SK-N-MC (cell line): ENCODE measurements around the gene RGS10.
A peak's percentile ranks its signal among the peaks of the same experiment; 100 is the strongest.

ENCODE experiments used
- DNase-seq: peaks from one replicate; pipeline ENCODE4 v3.0.0-alpha.2; 2011; ENCODE audit warnings: low read depth, low spot score
- H3K27ac ChIP-seq: fragments of 200-600 bp; sonication (generic); 2 replicates; pipeline ENCODE4 v1.5.1; 2016; ENCODE audit warnings: mixed run types
- H3K36me3 ChIP-seq: fragments of 200-600 bp; sonication (generic); 2 replicates; pipeline ENCODE4 v1.6.1; 2017; ENCODE audit warnings: antibody characterized with exemption, low read length, mixed read lengths; ENCODE audit not compliant: insufficient read depth
- H3K4me3 ChIP-seq: fragments of 200-600 bp; sonication (generic); 2 replicates; pipeline ENCODE4 v1.5.1; 2016
- H3K9ac ChIP-seq: fragments of 200-600 bp; sonication (generic); 2 replicates; pipeline ENCODE4 v1.8.0; 2017; ENCODE audit warnings: mixed run types, mixed read lengths; ENCODE audit not compliant: insufficient read length
- H3K9me3 ChIP-seq: fragments of 200-600 bp; sonication (generic); 2 replicates; pipeline ENCODE4 v1.6.1; 2017; ENCODE audit warnings: low read depth, mild to moderate bottlenecking, antibody characterized with exemption, low read length, moderate library complexity, mixed read lengths
- EZH2 ChIP-seq: fragments of 200-600 bp; sonication (generic); IDR thresholded peaks from one replicate; pipeline ENCODE4 v1.6.1; 2017; ENCODE audit warnings: antibody characterized with exemption
- FOXP2 ChIP-seq: optimal IDR thresholded peaks from 2 replicates; pipeline ENCODE3; 2011; ENCODE audit warnings: mild to moderate bottlenecking, moderate library complexity; ENCODE audit not compliant: insufficient read depth; ENCODE audit errors: extremely low read length, control extremely low read depth
- POLR2AphosphoS5 ChIP-seq: IDR thresholded peaks from 2 replicates; pipeline ENCODE4 v1.6.1; 2012; ENCODE audit warnings: mild to moderate bottlenecking, low read depth, low read length, borderline replicate concordance

Gene RGS10

DNA sequence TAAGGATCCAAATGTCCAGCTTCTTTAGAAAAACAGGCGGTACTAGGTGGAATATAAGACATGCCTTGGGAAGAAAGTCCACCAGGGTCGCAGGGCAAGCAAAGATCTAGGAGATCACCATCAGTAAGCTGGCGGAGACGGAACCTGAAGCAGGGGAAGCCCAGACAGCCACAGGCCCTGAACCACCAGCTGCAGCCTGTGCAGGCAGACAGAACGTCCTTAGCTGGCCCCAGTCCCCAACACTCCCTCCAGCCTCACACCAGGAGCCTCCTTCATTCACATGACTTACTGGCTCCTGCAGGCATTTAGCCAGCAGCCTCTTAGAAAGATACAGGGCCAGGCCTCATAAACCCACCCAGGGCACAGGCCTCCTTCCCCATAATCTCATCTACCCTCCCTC lies 17.4 kb downstream of the RGS10 start:
- Histone ChIP-seq H3K9ac (no peak overlapping the region), H3K9me3 (no peaks in the 10 kb centered on the region), H3K27ac (peak overlapping the region; percentile 57; the same call in 1 of the 2 replicates), H3K4me3 (no peak overlapping the region), H3K36me3 (no peaks in the 10 kb centered on the region)
- TF ChIP-seq POLR2AphosphoS5 = no peak
- no peak for TF ChIP-seq EZH2
- no peak for TF ChIP-seq FOXP2
- DNase-seq = no peak

DNA sequence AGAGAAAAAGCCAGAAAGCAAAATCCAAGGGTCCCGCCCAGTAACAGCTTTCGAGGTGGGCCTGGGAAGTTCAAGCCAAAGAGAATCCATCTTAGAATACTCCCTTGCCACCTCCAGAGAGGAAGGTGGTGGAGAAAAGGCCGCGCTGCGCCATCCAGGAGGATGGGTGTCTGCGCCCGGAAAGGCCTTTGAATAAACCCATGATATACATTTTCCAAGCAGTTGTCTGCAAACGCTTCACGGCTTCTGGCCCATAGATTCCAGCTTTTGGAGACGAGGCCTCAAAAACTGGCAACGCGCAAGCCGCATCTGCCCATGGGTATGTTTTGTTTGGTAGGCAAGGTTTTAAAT lies 17.8 kb downstream of the RGS10 start:
- TF ChIP-seq FOXP2 (no peak), POLR2AphosphoS5 (no peak), EZH2 (no peak)
- Histone ChIP-seq H3K9me3 (no peaks in the 10 kb centered on the region), H3K4me3 (no peak overlapping the region), H3K27ac (no peak overlapping the region), H3K9ac (no peak overlapping the region), H3K36me3 (no peaks in the 10 kb centered on the region)
- no peak for DNase-seq

DNA sequence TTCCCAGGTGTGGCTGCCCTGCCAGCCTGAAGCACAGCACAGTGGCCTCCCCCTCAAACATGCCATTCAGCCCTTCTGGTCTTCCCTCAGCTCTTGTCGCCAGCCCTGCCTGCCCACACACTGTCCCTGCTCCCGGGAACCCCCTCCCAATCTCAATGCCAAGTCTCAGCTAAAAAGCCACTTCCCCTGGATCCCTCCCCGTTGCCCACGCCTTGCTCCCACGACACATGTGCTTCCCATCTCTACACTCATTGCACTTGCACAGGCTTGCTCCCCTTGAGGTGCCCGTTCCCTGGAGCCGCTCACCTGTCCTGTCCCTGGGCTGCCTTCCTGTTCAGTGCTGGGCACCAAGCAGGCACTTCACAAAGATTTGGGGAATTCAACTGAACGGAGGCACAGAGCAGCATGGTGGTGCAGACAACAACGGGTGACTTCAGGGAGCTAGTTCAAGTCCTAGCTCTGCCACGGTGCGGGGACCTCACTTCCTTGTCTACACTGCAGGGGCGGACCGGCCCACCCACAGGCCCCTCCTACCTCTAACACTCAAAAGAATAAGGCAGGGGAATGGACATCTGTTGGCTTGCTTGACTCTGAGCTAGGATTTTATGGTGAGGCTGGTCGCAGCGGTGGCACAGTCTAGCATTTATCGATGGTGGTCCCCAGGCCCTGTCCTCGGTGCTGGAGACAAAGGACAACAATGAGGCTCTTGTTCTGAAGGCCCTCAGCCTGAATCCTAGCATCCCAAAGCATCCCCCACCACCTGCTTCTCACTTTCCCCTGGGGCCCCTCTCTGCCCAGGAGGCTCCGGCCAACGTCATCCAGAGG lies 18.4 kb downstream of the RGS10 start:
- H3K36me3 ChIP-seq = no peaks in the 10 kb centered on the region
- no peaks in the 10 kb centered on the region for H3K9me3 ChIP-seq
- TF ChIP-seq EZH2 (no peak), FOXP2 (no peak), POLR2AphosphoS5 (no peak)
- no peak for DNase-seq
- H3K4me3 ChIP-seq = no peak overlapping the region
- H3K27ac ChIP-seq = no peak overlapping the region
- no peak overlapping the region for H3K9ac ChIP-seq

DNA sequence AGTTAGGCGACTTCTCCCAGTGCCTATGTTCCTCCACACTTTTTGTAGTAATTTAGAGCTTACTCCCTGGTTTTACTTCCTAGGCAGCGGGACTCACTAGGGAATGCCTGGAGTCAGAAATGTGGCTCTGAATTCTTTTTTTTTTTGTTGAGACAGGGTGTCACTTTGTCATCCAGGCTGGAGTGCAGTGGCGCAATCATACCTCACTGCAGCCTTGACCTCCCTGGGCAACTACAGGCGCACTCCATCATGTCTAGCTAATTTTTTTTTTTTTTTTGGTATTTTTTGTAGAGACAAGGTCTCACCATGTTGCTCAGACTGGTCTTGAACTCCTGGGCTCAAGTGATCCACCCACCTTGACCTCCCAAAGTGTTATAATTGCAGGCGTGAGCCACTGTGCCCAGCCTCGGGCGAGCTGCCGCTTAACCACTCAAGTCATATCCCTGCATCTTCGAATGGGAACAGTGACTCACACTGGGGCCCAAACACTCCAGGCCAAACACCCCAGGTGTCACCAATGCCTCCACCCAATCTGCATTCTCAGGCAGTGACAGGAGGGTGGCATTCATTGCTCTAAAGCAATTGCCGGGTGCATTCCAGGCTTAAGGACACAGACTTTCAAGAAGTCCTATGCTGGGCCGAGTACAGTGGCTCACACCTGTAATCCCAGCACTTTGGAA lies 19.6 kb downstream of the RGS10 start:
- no peak for TF ChIP-seq EZH2
- TF ChIP-seq FOXP2 = no peak
- no peak for TF ChIP-seq POLR2AphosphoS5
- no peak overlapping the region for H3K4me3 ChIP-seq
- no peaks in the 10 kb centered on the region for H3K36me3 ChIP-seq
- DNase-seq = no peak
- no peaks in the 10 kb centered on the region for H3K9me3 ChIP-seq
- no peak overlapping the region for H3K9ac ChIP-seq
- H3K27ac ChIP-seq = no peak overlapping the region

DNA sequence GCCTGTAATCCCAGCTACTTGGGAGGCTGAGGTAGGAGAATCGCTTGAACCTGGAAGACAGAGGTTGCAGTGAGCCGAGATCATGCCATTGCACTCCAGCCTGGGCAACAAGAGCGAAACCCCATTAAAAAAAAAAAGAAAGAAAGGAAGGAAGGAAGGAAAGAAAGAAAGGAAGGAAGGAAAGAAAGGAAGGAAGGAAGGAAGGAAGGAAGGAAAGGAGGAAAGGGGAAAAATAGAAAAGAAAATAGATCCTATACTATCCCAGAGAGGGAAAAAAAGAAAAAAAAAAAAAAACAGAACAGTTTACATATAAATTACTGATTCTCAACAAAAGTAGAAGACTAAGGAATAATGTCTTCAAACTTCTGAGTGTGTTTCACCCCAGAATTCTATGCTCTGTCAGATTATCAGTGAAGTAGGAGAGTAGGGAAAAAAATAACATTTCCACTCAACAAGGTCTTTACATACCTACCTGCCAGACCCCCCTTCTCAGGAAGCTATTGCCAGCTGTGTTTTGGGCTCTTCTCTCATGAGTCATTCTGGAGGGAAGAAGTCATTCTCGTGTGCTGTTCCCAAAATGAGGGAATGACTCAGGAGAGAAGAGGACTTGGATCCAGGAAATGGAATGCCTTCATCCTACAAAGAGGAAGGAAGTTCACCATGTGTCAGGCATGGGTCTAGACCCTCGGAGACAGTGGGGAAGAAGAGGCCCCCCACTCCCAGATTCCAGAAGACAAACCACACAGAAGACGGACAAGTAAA lies 20.9 kb downstream of the RGS10 start:
- no peak overlapping the region for H3K4me3 ChIP-seq
- TF ChIP-seq EZH2 (no peak), POLR2AphosphoS5 (no peak), FOXP2 (no peak)
- no peak for DNase-seq
- no peaks in the 10 kb centered on the region for H3K36me3 ChIP-seq
- H3K9me3 ChIP-seq = no peaks in the 10 kb centered on the region
- peak overlapping the region; percentile 79 for H3K27ac ChIP-seq
- H3K9ac ChIP-seq = no peak overlapping the region

DNA sequence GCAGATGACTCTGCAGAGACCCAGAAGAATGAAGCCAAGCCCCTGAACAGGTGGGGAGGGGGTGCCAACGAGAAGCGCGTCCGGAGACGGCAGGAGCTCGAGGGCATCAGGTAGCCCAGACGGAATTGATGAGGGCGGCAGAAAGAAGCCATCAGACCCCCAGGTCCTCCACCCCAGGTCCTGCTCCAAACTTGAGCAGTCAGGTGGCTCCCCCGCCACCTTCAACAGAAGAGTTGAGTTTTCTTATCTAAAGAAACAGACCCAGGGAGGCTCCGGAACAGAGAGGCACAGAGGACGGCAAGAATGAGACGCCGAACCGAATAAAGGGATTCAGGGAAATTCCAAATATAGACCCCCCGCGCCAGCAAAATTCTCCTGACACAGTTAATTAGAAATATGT lies 22.2 kb downstream of the RGS10 start:
- no peak for TF ChIP-seq FOXP2
- TF ChIP-seq EZH2 = no peak
- no peak for TF ChIP-seq POLR2AphosphoS5

DNA sequence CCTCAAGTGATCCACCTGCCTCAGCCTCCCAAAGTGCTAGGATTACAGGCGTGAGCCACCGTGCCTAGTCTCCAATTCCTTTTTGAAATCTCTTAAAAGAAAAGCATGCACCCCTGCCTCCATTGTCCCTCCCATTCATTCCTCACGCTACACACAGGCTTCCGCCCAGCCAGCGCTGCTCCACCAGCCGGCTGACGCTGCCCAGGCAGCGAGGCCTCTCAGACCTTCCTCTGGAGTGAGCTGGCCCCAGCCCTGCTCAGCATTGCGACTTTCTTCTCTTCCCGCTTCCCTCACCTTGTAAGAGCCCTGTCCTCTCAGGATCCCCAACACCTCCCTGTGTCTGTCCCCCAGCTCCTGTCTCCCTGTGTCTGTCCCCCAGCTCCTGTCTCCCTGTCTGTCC lies 23.6 kb downstream of the RGS10 start:
- H3K4me3 ChIP-seq = no peak overlapping the region
- no peaks in the 10 kb centered on the region for H3K9me3 ChIP-seq
- TF ChIP-seq POLR2AphosphoS5 = no peak
- no peak for TF ChIP-seq FOXP2
- TF ChIP-seq EZH2 = no peak
- DNase-seq = no peak
- no peak overlapping the region for H3K27ac ChIP-seq
- no peaks in the 10 kb centered on the region for H3K36me3 ChIP-seq
- no peak overlapping the region for H3K9ac ChIP-seq

More for the DNA sequence above, 22.2 kb downstream of the RGS10 start:
- Histone ChIP-seq H3K36me3 (no peaks in the 10 kb centered on the region), H3K9me3 (no peaks in the 10 kb centered on the region), H3K27ac (no peak overlapping the region), H3K4me3 (no peak overlapping the region), H3K9ac (no peak overlapping the region)
- DNase-seq = no peak

DNA sequence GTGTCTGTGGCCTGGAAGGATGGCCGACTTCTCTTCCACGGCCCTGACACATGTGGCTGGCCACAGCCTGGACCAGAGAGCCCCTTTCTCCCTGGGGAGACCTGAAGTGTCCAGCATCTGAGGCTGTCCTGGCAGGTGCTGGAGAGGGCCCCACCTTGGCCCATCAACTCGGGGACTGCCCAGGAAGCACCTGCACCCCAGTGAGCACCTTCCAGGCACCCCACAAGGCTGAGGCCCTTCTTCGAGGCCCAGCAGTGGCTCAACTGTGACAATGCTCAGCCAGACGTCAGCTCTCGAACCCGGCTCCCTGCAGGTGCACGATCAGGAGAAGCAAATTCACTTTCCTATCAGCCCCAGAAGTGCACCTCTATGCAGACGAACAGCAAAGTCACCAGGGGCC lies 24.3 kb downstream of the RGS10 start:
- Histone ChIP-seq H3K36me3 (no peaks in the 10 kb centered on the region), H3K9ac (no peak overlapping the region), H3K4me3 (no peak overlapping the region), H3K9me3 (no peaks in the 10 kb centered on the region), H3K27ac (peak overlapping the region; percentile 98; the same call in 1 of the 2 replicates)
- TF ChIP-seq POLR2AphosphoS5 (no peak), EZH2 (no peak)
- no peak for DNase-seq
